ENCODE data around the gene POTEM.
"Not testable (repeated sequence)": the region's sequence is repeated elsewhere in the genome, so short reads cannot be mapped to it uniquely, and the experiment has no call there.

POTEM gene

DNA sequence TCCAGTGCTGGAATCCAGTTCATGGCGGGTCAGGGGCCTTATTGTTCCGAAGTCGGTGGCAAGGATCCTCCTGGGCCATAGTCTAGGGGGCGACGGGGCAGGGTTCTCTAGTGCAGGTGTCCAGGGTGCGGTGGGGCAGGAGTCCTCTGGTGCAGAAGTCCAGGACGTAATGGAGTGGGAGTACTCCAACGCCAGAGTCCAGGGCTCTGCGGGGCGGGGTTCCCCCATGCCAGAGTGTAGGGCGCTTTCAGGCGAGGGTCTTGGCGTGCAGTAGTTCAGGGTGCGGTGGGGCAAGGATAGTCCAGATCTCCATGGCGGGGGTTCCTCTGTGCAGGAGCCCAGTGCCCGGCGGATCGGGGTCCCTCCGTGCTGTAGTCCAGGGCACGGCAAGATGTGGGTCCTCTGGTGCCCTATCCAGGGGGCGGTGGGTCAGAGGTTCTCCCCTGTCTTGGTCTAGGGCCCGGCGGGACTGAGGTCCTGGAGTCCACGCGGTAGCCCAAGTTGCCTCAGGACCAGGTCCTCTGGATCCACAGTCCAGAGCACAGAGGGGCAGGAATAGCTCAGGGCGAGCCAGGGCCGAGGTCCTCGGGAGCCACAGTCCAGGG, 70.9 kb downstream of the POTEM start:
- not testable (repeated sequence) for DNase-seq (ENCODE audit: low spot score)

DNA sequence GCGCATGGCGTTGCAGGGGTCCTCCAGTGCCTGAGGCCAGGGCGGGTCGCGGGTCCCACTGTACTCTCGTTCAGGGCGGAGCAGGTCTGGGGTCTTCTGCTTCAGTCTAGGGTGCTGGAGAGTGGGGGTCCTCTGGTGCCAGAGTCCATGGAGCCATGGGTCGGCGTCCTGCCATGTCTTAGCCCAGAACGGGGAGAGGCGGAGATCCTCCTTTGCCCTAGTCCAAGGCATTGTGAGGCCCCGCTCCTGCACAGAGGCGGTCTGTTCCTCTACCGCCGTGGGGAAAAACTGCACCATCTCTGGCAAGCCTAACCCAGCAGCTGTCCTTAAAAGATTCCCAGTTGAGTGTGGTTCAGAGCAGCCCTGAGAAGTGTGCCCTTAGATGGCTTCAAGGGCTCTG, 71.6 kb downstream of the POTEM start:
- DNase-seq (ENCODE audit: low spot score): not testable (repeated sequence)

- not testable (repeated sequence) for DNase-seq (ENCODE audit: low spot score)
Observed at GRCh38 chr14:19043384-19043783, 76.2 kb downstream of the POTEM start.

Measured in ecto neural progenitor cell (in vitro differentiated cells).